Measurements from ENCODE around the gene NELL1.

- TF ChIP-seq CTCF (IDR thresholded peaks at IDR 0.05; ENCODE audit: poor library complexity) (no peak), EZH2 (IDR thresholded peaks at IDR 0.05; ENCODE audit: borderline replicate concordance) (no peak), EZH2phosphoT487 (IDR thresholded peaks at IDR 0.05; ENCODE audit: low read depth, severe bottlenecking, unreplicated experiment) (no peak)
These were observed 440.0 kb downstream of the NELL1 start for GRCh38 chr11:21109341-21109740.

Data from hepatocyte (in vitro differentiated cells).